Endothelial cell of umbilical vein (primary cell): ENCODE data around the gene TMEM129. TPM values are rescaled to one million over a fixed set of nuclear protein-coding genes. Genes with fewer than 3 reads are reported as not detected.

ENCODE experiments used
- BruUV-seq: library from RNA; stranded (reverse); fragments of 400-500 nt; replicated peaks from 2 replicates; lab custom pipeline; 2021; lab: Mats Ljungman, UMichigan
- CTCF ChIA-PET: fragments of 300-600, 350-600 bp; sonication (Branson Sonifier 250); formaldehyde crosslinking; loops from one replicate; lab custom pipeline; 2021; ENCODE audit warnings: antibody characterized with exemption, inconsistent platforms; lab: Charles Lee
- POLR2A ChIA-PET: fragments of 300-600, 350-600 bp; sonication (Branson Sonifier 250); formaldehyde crosslinking; loops from one replicate; lab custom pipeline; 2021; ENCODE audit warnings: antibody characterized with exemption, inconsistent platforms; lab: Charles Lee
- DNase-seq: peaks from one replicate; pipeline ENCODE4 v3.0.0-alpha.2; 2011; ENCODE audit warnings: low read depth, low spot score
- FAIRE-seq: peaks from 2 replicates; lab custom pipeline; 2011; peaks lifted over from hg19 to GRCh38; lab: Jason Lieb, UNC
- H2AFZ ChIP-seq: 2 replicates; pipeline ENCODE4 v1.6.0; 2012; ENCODE audit warnings: low read depth, low read length, control low read depth, inconsistent platforms
- H3K27ac ChIP-seq: 2 replicates; pipeline ENCODE4 v1.5.1; 2011; ENCODE audit warnings: low read depth, mild to moderate bottlenecking, control low read depth, low read length, moderate library complexity; ENCODE audit not compliant: insufficient read depth
- H3K27me3 ChIP-seq, 2 experiments: 2 replicates each; pipeline versions ENCODE4 v1.6.0 to v1.6.1; 2011; ENCODE audit warnings: low read length in 2 of 2, mixed read lengths in 1 of 2; ENCODE audit not compliant: control insufficient read depth in 2 of 2, insufficient read depth in 2 of 2
- H3K36me3 ChIP-seq, 2 experiments: 2 replicates in 1 of 2; 3 replicates in 1 of 2; pipeline ENCODE4 v1.5.1; 2011; ENCODE audit warnings: low read length in 2 of 2, mild to moderate bottlenecking in 1 of 2, moderate library complexity in 1 of 2; ENCODE audit not compliant: control insufficient read depth in 2 of 2, insufficient read depth in 2 of 2; ENCODE audit errors: extremely low read depth in 1 of 2
- H3K4me1 ChIP-seq: 3 replicates; pipeline ENCODE4 v1.5.1; 2011; ENCODE audit warnings: mild to moderate bottlenecking, low read length; ENCODE audit not compliant: control insufficient read depth, insufficient read depth; ENCODE audit errors: extremely low read depth
- H3K4me2 ChIP-seq: 2 replicates; pipeline ENCODE4 v1.6.1; 2011; ENCODE audit warnings: low read length, control low read depth, mixed read lengths; ENCODE audit not compliant: insufficient read depth
- H3K4me3 ChIP-seq, 3 experiments: fragments of 200-600 bp in 1 of 3; sonication (generic), shearing (Covaris generic) in 1 of 3; replicated peaks in 1 of 3; 2 replicates each; pipeline ENCODE4 v1.5.1; 2011 to 2016; ENCODE audit warnings: control low read depth in 3 of 3, low read length in 3 of 3, mild to moderate bottlenecking in 2 of 3, inconsistent platforms in 1 of 3, low read depth in 1 of 3, moderate library complexity in 1 of 3; ENCODE audit not compliant: insufficient read depth in 1 of 3
- H3K79me2 ChIP-seq: 2 replicates; pipeline ENCODE4 v1.6.0; 2012; ENCODE audit warnings: low read length, inconsistent platforms; ENCODE audit not compliant: control insufficient read depth, insufficient read depth
- H3K9ac ChIP-seq: replicated peaks from 2 replicates; pipeline ENCODE3; 2011; ENCODE audit warnings: low read length, control low read depth; ENCODE audit not compliant: insufficient read depth; ENCODE audit errors: extremely low read depth
- H3K9me1 ChIP-seq: replicated peaks from 3 replicates; pipeline ENCODE4 v1.6.0; 2011; ENCODE audit warnings: mild to moderate bottlenecking, low read length; ENCODE audit not compliant: control insufficient read depth, insufficient read depth; ENCODE audit errors: extremely low read depth
- H3K9me3 ChIP-seq: replicated peaks from 2 replicates; pipeline ENCODE4 v1.5.1; 2012; ENCODE audit warnings: low read length, inconsistent platforms; ENCODE audit not compliant: control insufficient read depth, insufficient read depth
- H4K20me1 ChIP-seq: replicated peaks from 2 replicates; pipeline ENCODE3; 2011; ENCODE audit warnings: mild to moderate bottlenecking, low read length; ENCODE audit not compliant: control insufficient read depth, insufficient read depth; ENCODE audit errors: extremely low read depth
- EZH2 ChIP-seq: IDR thresholded peaks from 2 replicates; pipeline ENCODE4 v1.6.1; 2012; ENCODE audit warnings: borderline replicate concordance, low read depth, mild to moderate bottlenecking, moderate library complexity, low read length, inconsistent platforms; ENCODE audit not compliant: severe bottlenecking
- FOS ChIP-seq: IDR thresholded peaks from 2 replicates; pipeline ENCODE4 v1.6.1; 2011; ENCODE audit warnings: mild to moderate bottlenecking, low read length, moderate library complexity, borderline replicate concordance; ENCODE audit not compliant: insufficient read depth
- GATA2 ChIP-seq: IDR thresholded peaks from 2 replicates; pipeline ENCODE4 v1.7.0; 2011; ENCODE audit warnings: low read depth, mild to moderate bottlenecking, moderate library complexity, mixed read lengths, low read length; ENCODE audit not compliant: insufficient read length, insufficient read depth
- JUN ChIP-seq: IDR thresholded peaks from 2 replicates; pipeline ENCODE4 v1.6.1; 2011; ENCODE audit warnings: borderline replicate concordance, low read depth; ENCODE audit not compliant: insufficient read length, insufficient read depth
- MYC ChIP-seq: IDR thresholded peaks from one replicate; pipeline ENCODE4 v1.6.1; 2011; ENCODE audit warnings: mild to moderate bottlenecking, low read depth, low read length
- POLR2A ChIP-seq: IDR thresholded peaks from 2 replicates; pipeline ENCODE4 v1.6.1; 2012; ENCODE audit warnings: low read depth, mild to moderate bottlenecking, control low read depth, low read length
- POLR2AphosphoS5 ChIP-seq: IDR thresholded peaks from 2 replicates; pipeline ENCODE4 v1.6.1; 2012; ENCODE audit warnings: low read depth, mild to moderate bottlenecking, control low read depth, low read length, moderate library complexity; ENCODE audit not compliant: insufficient read depth
- dilution Hi-C: fragments of 300-500 bp; cut with MboI; formaldehyde crosslinking; loops from one replicate; pipeline ENCODE4 v1.15.0; 2019; ENCODE audit warnings: low sequenced_read_pairs; ENCODE audit not compliant: extremely low pct_ligation_motif_present
- intact Hi-C: fragments of 100-400 bp; cut with micrococcal nuclease; formaldehyde crosslinking; loops from one replicate; pipeline ENCODE4 v1.10.0; 2022
- polyA plus RNA-seq, 4 experiments: library from polyadenylated mRNA; depleted of rRNA in 3 of 4; stranded (reverse) in 3 of 4; unstranded in 1 of 4; fragments of >200 nt; gene quantifications; 2 replicates each; pipeline versions ENCODE4 v1.2.1 to v1.2.3, GENCODE V29; 2011 to 2012; ENCODE audit warnings: missing spikeins in 1 of 4
- total RNA-seq: library from RNA; stranded (reverse); gene quantifications from 2 replicates; pipeline ENCODE4 v1.2.3, GENCODE V29; 2021
- TF ChIP-seq, protein P1 (sequence below): IDR thresholded peaks from 2 replicates; pipeline ENCODE4 v1.6.1; 2011; ENCODE audit not compliant: insufficient read depth, insufficient read length
- TF ChIP-seq, protein P2 (sequence below), 2 donors: IDR thresholded peaks; 1 replicate in 1 of 2; 2 replicates in 1 of 2; pipeline ENCODE4 v1.5.1; 2011; ENCODE audit warnings: low read length in 2 of 2, mild to moderate bottlenecking in 2 of 2, moderate library complexity in 2 of 2, control low read depth in 1 of 2, inconsistent platforms in 1 of 2, low read depth in 1 of 2; ENCODE audit not compliant: insufficient read depth in 1 of 2; ENCODE audit errors: extremely low read depth in 1 of 2

TMEM129 gene
- total and polyA plus RNA-seq, 2 donors (not counting 3 experiments of a cell fraction or from before 2014, with no cell fraction given) = 23.2 to 33.2 TPM

DNA sequence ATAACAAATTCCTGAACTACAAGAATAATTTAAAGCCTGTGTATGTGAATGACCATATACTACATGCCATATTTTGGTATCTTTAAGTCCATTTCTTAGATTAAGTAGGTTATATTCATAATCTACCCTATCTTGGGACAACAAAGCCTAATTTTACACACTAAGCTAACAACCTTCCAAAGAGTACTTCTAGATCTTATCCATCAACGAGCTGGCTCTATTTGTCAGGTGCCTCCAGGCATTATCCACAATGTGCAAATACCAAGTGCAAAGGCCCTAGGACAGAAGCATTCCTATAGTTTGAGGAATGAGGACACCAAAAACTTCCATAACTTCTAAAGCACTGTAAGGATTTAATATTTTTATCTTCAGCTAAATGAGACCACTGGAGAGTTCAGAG, 12.5 kb downstream of the TMEM129 start:
- dilution Hi-C loops = no loop called here
- CTCF ChIA-PET = interaction anchor here (0.6 to 3.9 kb wide), 5 partner anchors 15 to 615 kb away, joined by 3 to 49 read pairs (median 4); no protein-coding TSS in a partner anchor
- POLR2A ChIA-PET = interaction anchor here (0.6 kb wide), 1 partner anchor 34 kb away, joined by 7 read pairs; no protein-coding TSS in a partner anchor

More for the DNA sequence above, 12.5 kb downstream of the TMEM129 start:
- Histone ChIP-seq H3K79me2 (peaks cover 81% of the 10 kb centered on the region), H3K27ac (no peak overlapping the region), H3K27me3 (no peaks in the 10 kb centered on the region), H3K9ac (no peak overlapping the region), H3K4me1 (peaks cover 16% of the 10 kb centered on the region), H3K4me3 (no peak overlapping the region), H3K4me2 (no peak overlapping the region), H3K36me3 (peaks cover 4 to 5% of the 10 kb centered on the region in 2 experiments), H2AFZ (no peak overlapping the region), H4K20me1 (no peaks in the 10 kb centered on the region), H3K9me1 (no peaks in the 10 kb centered on the region), H3K9me3 (no peaks in the 10 kb centered on the region)
- DNase-seq (no peak), FAIRE-seq (peak; percentile 15)
- TF ChIP-seq MYC = no peak
- no peak for TF ChIP-seq GATA2
- TF ChIP-seq FOS = no peak
- TF ChIP-seq EZH2 = no peak
- TF ChIP-seq, protein P1, sequence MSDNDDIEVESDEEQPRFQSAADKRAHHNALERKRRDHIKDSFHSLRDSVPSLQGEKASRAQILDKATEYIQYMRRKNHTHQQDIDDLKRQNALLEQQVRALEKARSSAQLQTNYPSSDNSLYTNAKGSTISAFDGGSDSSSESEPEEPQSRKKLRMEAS = no peak
- no peak for TF ChIP-seq POLR2A
- TF ChIP-seq POLR2AphosphoS5 = no peak
- TF ChIP-seq, protein P2, sequence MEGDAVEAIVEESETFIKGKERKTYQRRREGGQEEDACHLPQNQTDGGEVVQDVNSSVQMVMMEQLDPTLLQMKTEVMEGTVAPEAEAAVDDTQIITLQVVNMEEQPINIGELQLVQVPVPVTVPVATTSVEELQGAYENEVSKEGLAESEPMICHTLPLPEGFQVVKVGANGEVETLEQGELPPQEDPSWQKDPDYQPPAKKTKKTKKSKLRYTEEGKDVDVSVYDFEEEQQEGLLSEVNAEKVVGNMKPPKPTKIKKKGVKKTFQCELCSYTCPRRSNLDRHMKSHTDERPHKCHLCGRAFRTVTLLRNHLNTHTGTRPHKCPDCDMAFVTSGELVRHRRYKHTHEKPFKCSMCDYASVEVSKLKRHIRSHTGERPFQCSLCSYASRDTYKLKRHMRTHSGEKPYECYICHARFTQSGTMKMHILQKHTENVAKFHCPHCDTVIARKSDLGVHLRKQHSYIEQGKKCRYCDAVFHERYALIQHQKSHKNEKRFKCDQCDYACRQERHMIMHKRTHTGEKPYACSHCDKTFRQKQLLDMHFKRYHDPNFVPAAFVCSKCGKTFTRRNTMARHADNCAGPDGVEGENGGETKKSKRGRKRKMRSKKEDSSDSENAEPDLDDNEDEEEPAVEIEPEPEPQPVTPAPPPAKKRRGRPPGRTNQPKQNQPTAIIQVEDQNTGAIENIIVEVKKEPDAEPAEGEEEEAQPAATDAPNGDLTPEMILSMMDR (IDR thresholded peaks at IDR 0.05; ENCODE audit: extremely low read depth in 1 of 2, insufficient read depth in 1 of 2, low read depth in 1 of 2, low read length in 2 of 2) = no peak
- no peak for TF ChIP-seq JUN
- no TSS peak for BruUV-seq
- intact Hi-C loops = no loop called here
